Liver (tissue), 9 donors: ENCODE results near the gene SDF4. TPM values are rescaled to one million over a fixed set of nuclear protein-coding genes. Genes with fewer than 3 reads are reported as not detected.

Experiments used
- DNase-seq: peaks from one replicate; pipeline ENCODE4 v3.0.0-alpha.2; 2017; ENCODE audit warnings: low spot score
- H3K27ac ChIP-seq, 2 donors: one replicate each; pipeline ENCODE4 v1.7.0; 2013; ENCODE audit warnings: inconsistent platforms in 2 of 2, low read length in 2 of 2, control low read depth in 1 of 2, low read depth in 1 of 2, mild to moderate bottlenecking in 1 of 2
- H3K27me3 ChIP-seq, 4 donors: one replicate each; pipeline versions ENCODE4 v1.6.1 to v1.7.0; 2013; ENCODE audit warnings: low read length in 3 of 4, inconsistent platforms in 1 of 4, mild to moderate bottlenecking in 1 of 4, moderate library complexity in 1 of 4; ENCODE audit not compliant: control insufficient read depth in 4 of 4, insufficient read depth in 4 of 4
- H3K36me3 ChIP-seq, 4 donors: one replicate each; pipeline versions ENCODE4 v1.6.1 to v1.7.0; 2013; ENCODE audit warnings: low read length in 3 of 4, mild to moderate bottlenecking in 3 of 4, low read depth in 1 of 4, moderate library complexity in 1 of 4; ENCODE audit not compliant: control insufficient read depth in 4 of 4, insufficient read depth in 3 of 4
- H3K4me1 ChIP-seq, 4 donors: one replicate each; pipeline versions ENCODE4 v1.6.1 to v1.7.0; 2013; ENCODE audit warnings: low read length in 3 of 4, mild to moderate bottlenecking in 3 of 4, moderate library complexity in 1 of 4; ENCODE audit not compliant: control insufficient read depth in 4 of 4, insufficient read depth in 4 of 4
- H3K4me3 ChIP-seq, 3 donors: one replicate each; pipeline versions ENCODE4 v1.6.1 to v1.7.0; 2013; ENCODE audit warnings: low read length in 3 of 3, control low read depth in 1 of 3, low read depth in 1 of 3, mild to moderate bottlenecking in 1 of 3
- H3K9ac ChIP-seq, 2 donors: one replicate each; pipeline ENCODE4 v1.7.0; 2013; ENCODE audit warnings: low read length in 2 of 2, mild to moderate bottlenecking in 2 of 2, moderate library complexity in 2 of 2, control low read depth in 1 of 2, low read depth in 1 of 2
- H3K9me3 ChIP-seq, 4 donors: one replicate each; pipeline versions ENCODE4 v1.6.1 to v1.7.0; 2013; ENCODE audit warnings: low read length in 3 of 4; ENCODE audit not compliant: control insufficient read depth in 4 of 4
- FOXA1 ChIP-seq: IDR thresholded peaks from 2 replicates; pipeline ENCODE4 v1.6.1; 2016; ENCODE audit warnings: antibody characterized with exemption
- GABPA ChIP-seq, 2 donors: IDR thresholded peaks in 1 of 2; conservative IDR thresholded peaks in 1 of 2; 2 replicates each; pipeline ENCODE4 v1.6.1; 2016; ENCODE audit warnings: antibody characterized with exemption in 2 of 2, mild to moderate bottlenecking in 1 of 2, moderate library complexity in 1 of 2
- HNF4A ChIP-seq, 2 donors: conservative IDR thresholded peaks; 2 replicates each; pipeline ENCODE4 v1.6.1; 2016; ENCODE audit warnings: antibody characterized with exemption in 2 of 2, mild to moderate bottlenecking in 2 of 2
- JUND ChIP-seq, 2 donors: IDR thresholded peaks; 2 replicates each; pipeline ENCODE4 v1.6.1; 2016; ENCODE audit warnings: antibody characterized with exemption in 2 of 2
- NR2F2 ChIP-seq: IDR thresholded peaks from 2 replicates; pipeline ENCODE4 v1.6.1; 2016; ENCODE audit warnings: antibody characterized with exemption
- RAD21 ChIP-seq, 2 donors: IDR thresholded peaks; 2 replicates each; pipeline ENCODE4 v1.6.1; 2016; ENCODE audit warnings: antibody characterized with exemption in 2 of 2, mild to moderate bottlenecking in 2 of 2
- RXRA ChIP-seq, 2 donors: IDR thresholded peaks; 2 replicates each; pipeline ENCODE4 v1.6.1; 2017 to 2018; ENCODE audit warnings: antibody characterized with exemption in 2 of 2, mild to moderate bottlenecking in 1 of 2
- TAF1 ChIP-seq: conservative IDR thresholded peaks from 2 replicates; pipeline ENCODE4 v1.6.1; 2016; ENCODE audit warnings: antibody characterized with exemption, mild to moderate bottlenecking
- YY1 ChIP-seq: IDR thresholded peaks from 2 replicates; pipeline ENCODE4 v1.6.1; 2016; ENCODE audit warnings: antibody characterized with exemption, mild to moderate bottlenecking
- WGBS: extraction: QIAGEN DNeasy Blood & Tissue Kit; methylation state at CpG from one replicate; pipeline ENCODE4 v1.1.7; 2013; 5-methylcytosine and 5-hydroxymethylcytosine counted together
- polyA plus RNA-seq, 2 donors: library from polyadenylated mRNA; stranded (reverse) in 1 of 2; unstranded in 1 of 2; fragments of 200-250 nt in 1 of 2; fragments of >200 nt in 1 of 2; fragmentation: Nextera tagmentation in 1 of 2; extraction: Ambion mirVana in 1 of 2; gene quantifications; one replicate each; pipeline versions ENCODE4 v1.2.1 to v1.2.3, GENCODE V29; 2013 to 2015
- total RNA-seq, 2 donors: library from RNA; depleted of rRNA; stranded (reverse); fragments of >200 nt; gene quantifications; one replicate each; pipeline ENCODE4 v1.2.3, GENCODE V29; 2014
- TF ChIP-seq, protein P1 (sequence below): IDR thresholded peaks from 2 replicates; pipeline ENCODE4 v1.6.1; 2016; ENCODE audit warnings: antibody characterized with exemption, mild to moderate bottlenecking
- TF ChIP-seq, protein P2 (sequence below): IDR thresholded peaks from 2 replicates; pipeline ENCODE4 v1.6.1; 2016; ENCODE audit warnings: antibody characterized with exemption
- TF ChIP-seq, protein P3 (sequence below): IDR thresholded peaks from 2 replicates; pipeline ENCODE4 v1.6.1; 2016; ENCODE audit warnings: antibody characterized with exemption
- TF ChIP-seq, protein P4 (sequence below): IDR thresholded peaks from 2 replicates; pipeline ENCODE4 v1.6.1; 2016; ENCODE audit warnings: antibody characterized with exemption
- TF ChIP-seq, protein P5 (sequence below): fragments of 150-350 bp; IDR thresholded peaks from 2 replicates; pipeline ENCODE4 v1.5.1; 2017; ENCODE audit warnings: improper control_type of control experiment, low read depth, low read length; ENCODE audit not compliant: missing input control
- donor health status: healthy.
- donor health status: healthy.
- donor health status: healthy.
- donor health status: healthy.
- donor health status: healthy.

SDF4 gene
- total and polyA plus RNA-seq, 4 donors = 48.7 to 180 (median 75.9) TPM

DNA sequence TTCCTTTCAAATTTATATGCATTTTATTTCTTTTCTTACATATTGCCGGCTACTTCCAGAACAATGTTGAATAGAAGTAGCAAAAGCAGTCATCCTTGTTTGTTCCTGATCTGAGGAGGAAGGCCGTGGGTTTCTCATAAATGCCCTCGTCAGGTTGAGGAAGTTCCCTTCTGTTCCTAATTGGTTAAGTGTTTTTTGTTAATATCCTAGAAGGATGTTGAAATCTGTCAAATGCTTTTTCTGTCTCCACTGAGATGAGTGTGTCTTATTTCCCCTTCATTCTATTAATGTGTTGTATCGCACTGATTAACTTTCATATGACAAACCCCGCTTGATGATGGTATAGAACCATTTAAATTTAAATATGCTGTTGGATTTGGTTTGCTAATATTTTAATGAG is 42.7 kb downstream of the SDF4 start (continued):
- TF ChIP-seq, protein P1, sequence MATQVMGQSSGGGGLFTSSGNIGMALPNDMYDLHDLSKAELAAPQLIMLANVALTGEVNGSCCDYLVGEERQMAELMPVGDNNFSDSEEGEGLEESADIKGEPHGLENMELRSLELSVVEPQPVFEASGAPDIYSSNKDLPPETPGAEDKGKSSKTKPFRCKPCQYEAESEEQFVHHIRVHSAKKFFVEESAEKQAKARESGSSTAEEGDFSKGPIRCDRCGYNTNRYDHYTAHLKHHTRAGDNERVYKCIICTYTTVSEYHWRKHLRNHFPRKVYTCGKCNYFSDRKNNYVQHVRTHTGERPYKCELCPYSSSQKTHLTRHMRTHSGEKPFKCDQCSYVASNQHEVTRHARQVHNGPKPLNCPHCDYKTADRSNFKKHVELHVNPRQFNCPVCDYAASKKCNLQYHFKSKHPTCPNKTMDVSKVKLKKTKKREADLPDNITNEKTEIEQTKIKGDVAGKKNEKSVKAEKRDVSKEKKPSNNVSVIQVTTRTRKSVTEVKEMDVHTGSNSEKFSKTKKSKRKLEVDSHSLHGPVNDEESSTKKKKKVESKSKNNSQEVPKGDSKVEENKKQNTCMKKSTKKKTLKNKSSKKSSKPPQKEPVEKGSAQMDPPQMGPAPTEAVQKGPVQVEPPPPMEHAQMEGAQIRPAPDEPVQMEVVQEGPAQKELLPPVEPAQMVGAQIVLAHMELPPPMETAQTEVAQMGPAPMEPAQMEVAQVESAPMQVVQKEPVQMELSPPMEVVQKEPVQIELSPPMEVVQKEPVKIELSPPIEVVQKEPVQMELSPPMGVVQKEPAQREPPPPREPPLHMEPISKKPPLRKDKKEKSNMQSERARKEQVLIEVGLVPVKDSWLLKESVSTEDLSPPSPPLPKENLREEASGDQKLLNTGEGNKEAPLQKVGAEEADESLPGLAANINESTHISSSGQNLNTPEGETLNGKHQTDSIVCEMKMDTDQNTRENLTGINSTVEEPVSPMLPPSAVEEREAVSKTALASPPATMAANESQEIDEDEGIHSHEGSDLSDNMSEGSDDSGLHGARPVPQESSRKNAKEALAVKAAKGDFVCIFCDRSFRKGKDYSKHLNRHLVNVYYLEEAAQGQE = no peak

DNA sequence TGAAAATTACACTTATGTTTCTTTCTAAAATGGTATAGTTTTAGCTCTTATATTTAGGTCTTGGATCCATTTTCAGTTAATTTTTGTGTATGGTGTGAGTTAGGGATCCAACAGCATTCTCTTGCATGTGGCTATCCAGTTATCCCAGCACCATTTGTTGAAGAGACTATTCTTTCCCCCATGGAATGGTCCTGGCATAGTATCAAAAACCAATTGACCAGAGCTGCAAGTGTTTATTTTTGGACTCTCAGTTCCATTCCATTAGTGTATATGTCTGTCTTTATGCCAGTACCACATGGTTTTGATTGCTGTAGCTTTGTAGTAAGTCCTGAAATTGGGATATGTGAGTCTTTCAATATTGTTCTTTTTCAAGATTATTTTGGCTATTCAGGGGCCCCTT is 43.9 kb downstream of the SDF4 start:
- DNase-seq = no peak
- TF ChIP-seq RXRA (IDR thresholded peaks at IDR 0.05) (no peak), FOXA1 (no peak), TAF1 (no peak), JUND (IDR thresholded peaks at IDR 0.05) (no peak), HNF4A (conservative IDR thresholded peaks at IDR 0.05) (no peak), YY1 (no peak), GABPA (IDR thresholded peaks at IDR 0.05 in 1 of 2, conservative IDR thresholded peaks at IDR 0.05 in 1 of 2) (no peak)
- TF ChIP-seq, protein P2, sequence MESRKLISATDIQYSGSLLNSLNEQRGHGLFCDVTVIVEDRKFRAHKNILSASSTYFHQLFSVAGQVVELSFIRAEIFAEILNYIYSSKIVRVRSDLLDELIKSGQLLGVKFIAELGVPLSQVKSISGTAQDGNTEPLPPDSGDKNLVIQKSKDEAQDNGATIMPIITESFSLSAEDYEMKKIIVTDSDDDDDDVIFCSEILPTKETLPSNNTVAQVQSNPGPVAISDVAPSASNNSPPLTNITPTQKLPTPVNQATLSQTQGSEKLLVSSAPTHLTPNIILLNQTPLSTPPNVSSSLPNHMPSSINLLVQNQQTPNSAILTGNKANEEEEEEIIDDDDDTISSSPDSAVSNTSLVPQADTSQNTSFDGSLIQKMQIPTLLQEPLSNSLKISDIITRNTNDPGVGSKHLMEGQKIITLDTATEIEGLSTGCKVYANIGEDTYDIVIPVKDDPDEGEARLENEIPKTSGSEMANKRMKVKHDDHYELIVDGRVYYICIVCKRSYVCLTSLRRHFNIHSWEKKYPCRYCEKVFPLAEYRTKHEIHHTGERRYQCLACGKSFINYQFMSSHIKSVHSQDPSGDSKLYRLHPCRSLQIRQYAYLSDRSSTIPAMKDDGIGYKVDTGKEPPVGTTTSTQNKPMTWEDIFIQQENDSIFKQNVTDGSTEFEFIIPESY = no peak
- TF ChIP-seq, protein P3, sequence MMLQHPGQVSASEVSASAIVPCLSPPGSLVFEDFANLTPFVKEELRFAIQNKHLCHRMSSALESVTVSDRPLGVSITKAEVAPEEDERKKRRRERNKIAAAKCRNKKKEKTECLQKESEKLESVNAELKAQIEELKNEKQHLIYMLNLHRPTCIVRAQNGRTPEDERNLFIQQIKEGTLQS = no peak
- TF ChIP-seq, protein P4, sequence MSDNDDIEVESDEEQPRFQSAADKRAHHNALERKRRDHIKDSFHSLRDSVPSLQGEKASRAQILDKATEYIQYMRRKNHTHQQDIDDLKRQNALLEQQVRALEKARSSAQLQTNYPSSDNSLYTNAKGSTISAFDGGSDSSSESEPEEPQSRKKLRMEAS = no peak
- TF ChIP-seq, protein P5, sequence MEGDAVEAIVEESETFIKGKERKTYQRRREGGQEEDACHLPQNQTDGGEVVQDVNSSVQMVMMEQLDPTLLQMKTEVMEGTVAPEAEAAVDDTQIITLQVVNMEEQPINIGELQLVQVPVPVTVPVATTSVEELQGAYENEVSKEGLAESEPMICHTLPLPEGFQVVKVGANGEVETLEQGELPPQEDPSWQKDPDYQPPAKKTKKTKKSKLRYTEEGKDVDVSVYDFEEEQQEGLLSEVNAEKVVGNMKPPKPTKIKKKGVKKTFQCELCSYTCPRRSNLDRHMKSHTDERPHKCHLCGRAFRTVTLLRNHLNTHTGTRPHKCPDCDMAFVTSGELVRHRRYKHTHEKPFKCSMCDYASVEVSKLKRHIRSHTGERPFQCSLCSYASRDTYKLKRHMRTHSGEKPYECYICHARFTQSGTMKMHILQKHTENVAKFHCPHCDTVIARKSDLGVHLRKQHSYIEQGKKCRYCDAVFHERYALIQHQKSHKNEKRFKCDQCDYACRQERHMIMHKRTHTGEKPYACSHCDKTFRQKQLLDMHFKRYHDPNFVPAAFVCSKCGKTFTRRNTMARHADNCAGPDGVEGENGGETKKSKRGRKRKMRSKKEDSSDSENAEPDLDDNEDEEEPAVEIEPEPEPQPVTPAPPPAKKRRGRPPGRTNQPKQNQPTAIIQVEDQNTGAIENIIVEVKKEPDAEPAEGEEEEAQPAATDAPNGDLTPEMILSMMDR = no peak
- H3K9me3 ChIP-seq = no peaks in the 10 kb centered on the region
- no peaks in the 10 kb centered on the region for H3K4me1 ChIP-seq
- no peak overlapping the region for H3K9ac ChIP-seq
- no peaks in the 10 kb centered on the region for H3K36me3 ChIP-seq
- H3K27ac ChIP-seq = no peak overlapping the region
- H3K4me3 ChIP-seq = no peak overlapping the region
- no peaks in the 10 kb centered on the region for H3K27me3 ChIP-seq

DNA sequence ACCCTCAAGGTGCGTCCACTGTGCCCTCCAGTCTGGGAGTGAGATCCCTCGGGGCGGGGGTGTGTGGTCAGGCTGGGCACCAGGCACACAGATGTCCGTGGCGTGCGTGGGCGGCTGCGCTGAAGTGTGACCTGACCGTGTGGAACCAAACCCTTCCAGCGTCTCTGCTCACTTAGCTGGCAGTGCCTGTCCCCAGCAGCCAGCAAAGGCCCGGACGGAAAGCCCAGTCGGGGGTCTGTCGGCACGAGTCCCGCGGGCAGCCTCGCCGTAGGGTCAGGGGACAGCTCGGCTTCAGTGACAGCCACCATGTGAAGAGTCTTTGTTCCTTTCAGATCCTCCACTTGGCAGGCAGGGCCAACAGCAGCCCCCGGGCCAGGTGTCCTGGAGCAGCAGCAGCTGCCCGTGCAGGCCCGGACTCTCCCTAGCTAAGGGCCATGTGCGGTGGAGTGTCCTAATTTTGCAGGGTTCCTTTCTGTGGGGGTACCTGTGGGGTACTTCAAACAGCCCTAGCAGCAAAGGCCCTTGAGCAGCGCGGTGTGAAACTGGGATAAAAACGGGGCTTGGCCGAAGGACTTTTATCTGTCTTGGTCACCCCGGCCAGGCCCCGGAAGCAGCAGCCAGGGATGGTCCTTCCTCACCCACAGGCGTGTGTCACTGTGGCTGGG is 46.6 kb downstream of the SDF4 start:
- no peak for TF ChIP-seq YY1
- TF ChIP-seq, protein P4 = no peak
- TF ChIP-seq, protein P1 = no peak
- TF ChIP-seq RAD21 (IDR thresholded peaks at IDR 0.05) = no peak
- TF ChIP-seq NR2F2 = no peak
- no peak for TF ChIP-seq JUND (IDR thresholded peaks at IDR 0.05)
- no peak for DNase-seq

More for the DNA sequence above, 46.6 kb downstream of the SDF4 start:
- Histone ChIP-seq H3K9me3 (no peaks in the 10 kb centered on the region), H3K27ac (no peak overlapping the region), H3K27me3 (no peaks in the 10 kb centered on the region), H3K9ac (no peak overlapping the region), H3K4me1 (no peaks in the 10 kb centered on the region), H3K36me3 (no peaks in the 10 kb centered on the region), H3K4me3 (no peak overlapping the region)
- WGBS = 90% methylated on average over 31 of the region's 31 CpGs
